Bronchial epithelial cell (primary cell): ENCODE data around the gene GSPT1. TPM values are rescaled to one million over a fixed set of nuclear protein-coding genes. Genes with fewer than 3 reads are reported as not detected.

ENCODE experiments used
- DNase-seq: peaks from one replicate; pipeline ENCODE4 v3.0.0-alpha.2; 2010; ENCODE audit warnings: low read depth
- FAIRE-seq: peaks from 2 replicates; lab custom pipeline; 2011; peaks lifted over from hg19 to GRCh38; lab: Jason Lieb, UNC
- H3K27me3 ChIP-seq: 2 replicates; pipeline ENCODE4 v1.5.1; 2011; ENCODE audit warnings: low read length; ENCODE audit not compliant: control insufficient read depth, insufficient read depth
- H3K36me3 ChIP-seq: 2 replicates; pipeline ENCODE4 v1.5.1; 2011; ENCODE audit warnings: low read length; ENCODE audit not compliant: control insufficient read depth, insufficient read depth
- H3K4me3 ChIP-seq: 2 replicates; pipeline ENCODE4 v1.5.1; 2011; ENCODE audit warnings: mild to moderate bottlenecking, low read depth, low read length, control low read depth
- total RNA-seq: library from RNA; depleted of rRNA; stranded (reverse); fragments of >200 nt; gene quantifications from 2 replicates; pipeline ENCODE4 v1.2.1, GENCODE V29; 2014
- TF ChIP-seq, protein P1 (sequence below): IDR thresholded peaks from 2 replicates; pipeline ENCODE4 v1.5.1; 2011; ENCODE audit warnings: mild to moderate bottlenecking, moderate library complexity, low read length, control low read depth, inconsistent platforms; ENCODE audit not compliant: insufficient read depth, severe bottlenecking

Gene GSPT1
- total RNA-seq, 1 donor from 2014 or later, result 49.5 TPM

GRCh38 chr16:11852092-11852809 lies 63.5 kb downstream of the GSPT1 start:
- TF ChIP-seq, protein P1, sequence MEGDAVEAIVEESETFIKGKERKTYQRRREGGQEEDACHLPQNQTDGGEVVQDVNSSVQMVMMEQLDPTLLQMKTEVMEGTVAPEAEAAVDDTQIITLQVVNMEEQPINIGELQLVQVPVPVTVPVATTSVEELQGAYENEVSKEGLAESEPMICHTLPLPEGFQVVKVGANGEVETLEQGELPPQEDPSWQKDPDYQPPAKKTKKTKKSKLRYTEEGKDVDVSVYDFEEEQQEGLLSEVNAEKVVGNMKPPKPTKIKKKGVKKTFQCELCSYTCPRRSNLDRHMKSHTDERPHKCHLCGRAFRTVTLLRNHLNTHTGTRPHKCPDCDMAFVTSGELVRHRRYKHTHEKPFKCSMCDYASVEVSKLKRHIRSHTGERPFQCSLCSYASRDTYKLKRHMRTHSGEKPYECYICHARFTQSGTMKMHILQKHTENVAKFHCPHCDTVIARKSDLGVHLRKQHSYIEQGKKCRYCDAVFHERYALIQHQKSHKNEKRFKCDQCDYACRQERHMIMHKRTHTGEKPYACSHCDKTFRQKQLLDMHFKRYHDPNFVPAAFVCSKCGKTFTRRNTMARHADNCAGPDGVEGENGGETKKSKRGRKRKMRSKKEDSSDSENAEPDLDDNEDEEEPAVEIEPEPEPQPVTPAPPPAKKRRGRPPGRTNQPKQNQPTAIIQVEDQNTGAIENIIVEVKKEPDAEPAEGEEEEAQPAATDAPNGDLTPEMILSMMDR, result no peak
- DNase-seq, result no peak
- FAIRE-seq, result no peak
- H3K36me3 ChIP-seq, result peaks cover 10% of the 10 kb centered on the region
- H3K27me3 ChIP-seq, result no peaks in the 10 kb centered on the region
- H3K4me3 ChIP-seq, result peak overlapping the region; percentile 99

DNA sequence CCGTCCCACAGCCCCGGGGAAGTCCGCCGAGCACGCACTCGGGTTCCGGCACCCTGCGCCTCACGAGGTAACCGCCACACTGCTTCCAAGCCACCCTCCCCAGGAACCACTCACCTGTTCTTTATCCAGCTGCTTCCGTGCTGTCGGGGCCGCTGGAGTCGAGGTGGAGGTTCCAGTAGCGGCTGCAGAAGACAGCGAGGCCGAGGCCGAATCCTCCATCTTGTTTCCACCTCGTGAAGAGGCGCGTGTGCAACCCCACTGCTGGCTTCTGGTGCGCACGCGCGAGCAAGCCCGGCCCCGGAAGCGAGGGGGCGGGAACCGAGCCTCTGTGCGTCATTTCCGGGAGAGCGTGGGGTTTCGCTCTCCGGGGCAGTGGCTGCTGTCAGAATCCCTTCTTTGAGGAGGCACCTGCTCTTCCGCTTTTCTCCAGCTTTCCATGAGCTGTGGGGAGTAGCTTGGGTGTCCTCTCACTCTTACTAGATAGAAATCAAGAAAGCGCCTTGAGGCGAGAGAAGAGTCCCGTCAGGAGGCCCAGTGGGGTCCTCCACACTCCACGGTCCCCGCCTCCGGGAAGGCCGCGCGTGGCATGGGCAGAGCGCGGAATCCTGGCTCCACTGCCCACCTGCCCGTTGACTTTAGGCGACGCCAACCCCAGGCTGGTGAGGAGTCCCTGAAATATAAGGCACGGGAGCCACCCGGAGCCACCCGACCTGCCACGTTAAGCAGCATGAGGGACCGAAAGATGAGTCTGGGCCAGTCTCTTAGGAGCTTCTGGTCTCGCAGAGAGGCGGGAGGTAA lies 64.3 kb downstream of the GSPT1 start, which contains the start of gene RSL1D1:
Gene RSL1D1, minus strand, starts transcription at position 249 of the 798 bp plus-strand sequence. Its CDS starts 30 bp downstream, at position 219.
- TF ChIP-seq, protein P1, result no peak
- FAIRE-seq, result no peak
- DNase-seq, result peak; percentile 86
- Histone ChIP-seq H3K36me3 (peaks cover 13% of the 10 kb centered on the region), H3K4me3 (peak within 1 kb of the TSS; percentile 99), H3K27me3 (no peaks in the 10 kb centered on the region)

DNA sequence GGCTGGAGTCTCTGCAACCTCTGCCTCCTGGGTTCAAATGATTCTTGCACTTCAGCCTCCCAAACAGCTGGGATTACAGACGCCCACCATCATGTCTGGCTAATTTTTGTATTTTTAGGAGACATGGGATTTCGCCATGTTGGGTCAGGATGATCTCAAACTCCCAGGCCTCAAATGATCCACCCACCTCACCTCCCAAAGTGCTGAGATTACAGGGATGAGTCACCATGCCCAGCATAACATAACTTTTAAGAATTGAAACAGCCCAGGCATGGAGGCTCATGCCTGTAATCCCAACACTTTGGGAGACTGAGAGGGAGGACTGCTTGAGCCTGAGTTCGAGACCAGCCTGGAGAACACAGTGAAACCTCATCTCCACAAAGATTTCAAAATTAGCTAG lies 66.9 kb downstream of the GSPT1 start:
- Histone ChIP-seq H3K27me3 (no peaks in the 10 kb centered on the region), H3K4me3 (no peak overlapping the region), H3K36me3 (peaks cover 29% of the 10 kb centered on the region)
- TF ChIP-seq, protein P1, result no peak
- FAIRE-seq, result no peak
- peak; percentile 31 for DNase-seq

- DNase-seq, result no peak
- H3K27me3 ChIP-seq, result no peaks in the 10 kb centered on the region
- no peak for FAIRE-seq
- TF ChIP-seq, protein P1, result no peak
- H3K36me3 ChIP-seq, result peaks cover 41% of the 10 kb centered on the region
- H3K4me3 ChIP-seq, result no peak overlapping the region
Observed at GRCh38 chr16:11844499-11844898, 71.3 kb downstream of the GSPT1 start.

DNA sequence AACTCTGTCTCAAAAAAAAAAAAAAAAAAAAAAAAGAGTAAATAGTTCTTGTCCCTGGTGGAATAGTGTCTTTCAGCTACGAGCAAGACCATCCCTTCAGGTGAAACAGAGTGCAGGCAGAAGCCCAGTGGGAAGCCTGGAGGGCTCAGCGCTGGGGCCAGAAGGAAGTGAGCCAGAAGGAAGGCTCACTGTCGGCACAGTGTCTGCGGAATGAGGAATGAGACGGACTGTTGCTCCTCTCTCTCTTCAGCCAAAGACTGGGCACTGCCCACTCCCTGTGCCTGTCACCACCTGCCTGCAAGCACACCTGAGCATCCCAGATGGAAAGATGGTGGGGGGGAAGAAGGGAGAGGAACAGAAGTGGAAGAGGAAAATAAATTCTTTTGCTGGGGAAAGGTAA lies 71.9 kb downstream of the GSPT1 start:
- FAIRE-seq (no peak), DNase-seq (no peak)
- Histone ChIP-seq H3K4me3 (no peak overlapping the region), H3K36me3 (peaks cover 40% of the 10 kb centered on the region), H3K27me3 (no peaks in the 10 kb centered on the region)
- TF ChIP-seq, protein P1, result no peak
